HepG2 (cell line): ENCODE data around the gene CEBPB. TPM values are rescaled to one million over a fixed set of nuclear protein-coding genes. Genes with fewer than 3 reads are reported as not detected.

Source experiments
- AGO1 ChIP-seq: fragments of 200-400 bp; formaldehyde crosslinking; IDR thresholded peaks from 2 replicates; pipeline ENCODE4 v1.6.1; 2017; ENCODE audit warnings: mild to moderate bottlenecking, low read depth, low read length, moderate library complexity; ENCODE audit not compliant: poor library complexity, severe bottlenecking
- AGO2 ChIP-seq: fragments of 200-400 bp; formaldehyde crosslinking; optimal IDR thresholded peaks from 2 replicates; pipeline ENCODE3; 2017; ENCODE audit warnings: mild to moderate bottlenecking, low read depth, low read length, moderate library complexity
- HMGXB3 ChIP-seq: sonication (generic); formaldehyde crosslinking; IDR thresholded peaks from 2 replicates; pipeline ENCODE4 v1.4.0; 2020; ENCODE audit warnings: missing genetic modification reagents, borderline replicate concordance
- KDM1A ChIP-seq: IDR thresholded peaks from 2 replicates; pipeline ENCODE4 v1.6.1; 2016; ENCODE audit warnings: missing compliant biosample characterization
- NPAS2 ChIP-seq: sonication (generic); formaldehyde crosslinking; IDR thresholded peaks from 2 replicates; pipeline ENCODE4 v1.8.0; 2022; ENCODE audit warnings: mild to moderate bottlenecking, missing genetic modification reagents, borderline replicate concordance
- POLR2G ChIP-seq: fragments of 200-400 bp; formaldehyde crosslinking; IDR thresholded peaks from 2 replicates; pipeline ENCODE4 v1.6.1; 2018; ENCODE audit warnings: mild to moderate bottlenecking, low read depth, low read length, moderate library complexity
- STAT5B ChIP-seq: sonication (generic); formaldehyde crosslinking; IDR thresholded peaks from 2 replicates; pipeline ENCODE4 v1.4.0; 2020; ENCODE audit warnings: missing genetic modification reagents
- TCF7 ChIP-seq: sonication (generic); IDR thresholded peaks from 2 replicates; pipeline ENCODE4 v1.6.1; 2016; ENCODE audit warnings: antibody characterized with exemption, low read depth
- ZBTB21 ChIP-seq: sonication (generic); formaldehyde crosslinking; IDR thresholded peaks from 2 replicates; pipeline ENCODE4 v1.4.0; 2020; ENCODE audit warnings: missing genetic modification reagents
- ZBTB43 ChIP-seq: sonication (generic); formaldehyde crosslinking; conservative IDR thresholded peaks from 2 replicates; pipeline ENCODE4 v1.4.0; 2020; ENCODE audit warnings: missing genetic modification reagents
- ZKSCAN5 ChIP-seq: sonication (generic); formaldehyde crosslinking; IDR thresholded peaks from 2 replicates; pipeline ENCODE4 v1.5.1; 2020; ENCODE audit warnings: mild to moderate bottlenecking, missing genetic modification reagents
- ZNF281 ChIP-seq: sonication (generic); formaldehyde crosslinking; IDR thresholded peaks from 2 replicates; pipeline ENCODE4 v1.4.0; 2020; ENCODE audit warnings: missing genetic modification reagents, borderline replicate concordance
- ZNF296 ChIP-seq: sonication (generic); formaldehyde crosslinking; conservative IDR thresholded peaks from 2 replicates; pipeline ENCODE4 v1.5.0; 2020; ENCODE audit warnings: mild to moderate bottlenecking, missing genetic modification reagents
- ZSCAN21 ChIP-seq: sonication (generic); formaldehyde crosslinking; IDR thresholded peaks from 2 replicates; pipeline ENCODE4 v1.8.0; 2022; ENCODE audit warnings: mild to moderate bottlenecking, missing genetic modification reagents, moderate library complexity, borderline replicate concordance
- ZSCAN31 ChIP-seq: sonication (generic); formaldehyde crosslinking; IDR thresholded peaks from 2 replicates; pipeline ENCODE4 v1.5.0; 2020; ENCODE audit warnings: low read depth, mild to moderate bottlenecking, missing genetic modification reagents
- polyA plus RNA-seq, 8 experiments: library from polyadenylated mRNA; depleted of rRNA in 3 of 8; stranded (reverse) in 7 of 8; unstranded in 1 of 8; fragments of >200 nt; fragmentation: Illumina TruSeq in 4 of 8; extraction: Trizol in 4 of 8; gene quantifications; 2 replicates each; pipeline versions ENCODE4 v1.2.1 to v1.2.3, GENCODE V29; 2011 to 2016; ENCODE audit warnings: low read depth in 4 of 8, missing spikeins in 1 of 8, mixed read lengths in 1 of 8; ENCODE audit not compliant: insufficient read depth in 1 of 8
- total RNA-seq, 5 experiments: library from RNA; depleted of rRNA; stranded (reverse); fragments of >200 nt; fragmentation: Illumina TruSeq; extraction: Trizol; gene quantifications; 2 replicates each; pipeline ENCODE4 v1.2.3, GENCODE V29; 2016; ENCODE audit warnings: low read depth in 1 of 5

CEBPB gene
- total and polyA plus RNA-seq, 2 of the 13 experiments (the other 11 are each of a cell fraction or from before 2014, with no cell fraction given): 18.5 to 28.2 TPM

- TF ChIP-seq ZNF281 (CRISPR knock-in tag): peak; percentile 93
- no peak; the same call in 1 of the 2 replicates for TF ChIP-seq ZSCAN21 (CRISPR knock-in tag)
- TF ChIP-seq ZSCAN31 (CRISPR knock-in tag): no peak
- TF ChIP-seq NPAS2 (CRISPR knock-in tag): no peak
- no peak for TF ChIP-seq STAT5B (CRISPR knock-in tag)
- TF ChIP-seq POLR2G: peak; percentile 74
- TF ChIP-seq TCF7: no peak
- TF ChIP-seq ZBTB21 (CRISPR knock-in tag): no peak
- peak; percentile 49; the same call in 1 of the 2 replicates for TF ChIP-seq ZKSCAN5 (CRISPR knock-in tag)
- no peak for TF ChIP-seq ZBTB43 (CRISPR knock-in tag)
- TF ChIP-seq AGO2: peak; percentile 86
- 0 out of 2 replicates have a peak, but pooled peaks have one; percentile 13 for TF ChIP-seq KDM1A
- no peak for TF ChIP-seq AGO1
- TF ChIP-seq ZNF296 (CRISPR knock-in tag): no peak
- TF ChIP-seq HMGXB3: no peak
These were observed 2.7 kb downstream of the CEBPB start (continued) for GRCh38 chr20:50193199-50193835.
